ENCODE data around the gene EPAS1.

EPAS1 gene

DNA sequence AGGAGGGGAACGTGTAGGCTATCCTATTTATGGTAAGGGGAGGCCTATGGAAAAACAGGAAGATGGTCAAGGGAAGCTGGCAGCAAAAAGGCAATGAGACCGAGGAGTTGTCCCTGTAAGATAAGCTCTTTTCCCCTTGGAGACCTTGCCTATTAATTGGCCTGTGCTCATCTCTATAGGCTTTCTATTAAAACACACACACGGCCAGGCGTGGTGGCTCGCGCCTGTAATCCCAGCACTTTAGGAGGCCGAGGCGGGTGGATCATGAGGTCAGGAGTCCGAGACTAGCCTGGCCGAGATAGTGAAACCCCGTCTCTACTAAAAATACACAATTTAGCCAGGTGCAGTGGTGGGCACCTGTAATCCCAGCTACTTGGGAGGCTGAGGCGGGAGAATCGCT, 32.1 kb downstream of the EPAS1 start:
- Histone ChIP-seq H3K9me3 (ENCODE audit: control insufficient read depth, low read depth, low read length) (no peaks in the 10 kb centered on the region), H3K9ac (ENCODE audit: low read length) (no peak overlapping the region), H3K27me3 (ENCODE audit: control insufficient read depth, insufficient read depth, low read length) (no peaks in the 10 kb centered on the region), H3K4me1 (ENCODE audit: control insufficient read depth, low read depth, low read length) (no peaks in the 10 kb centered on the region), H3K36me3 (ENCODE audit: control insufficient read depth, low read depth, low read length) (no peaks in the 10 kb centered on the region), H3K27ac (ENCODE audit: low read length) (no peak overlapping the region), H3K4me3 (ENCODE audit: low read length) (no peak overlapping the region)

DNA sequence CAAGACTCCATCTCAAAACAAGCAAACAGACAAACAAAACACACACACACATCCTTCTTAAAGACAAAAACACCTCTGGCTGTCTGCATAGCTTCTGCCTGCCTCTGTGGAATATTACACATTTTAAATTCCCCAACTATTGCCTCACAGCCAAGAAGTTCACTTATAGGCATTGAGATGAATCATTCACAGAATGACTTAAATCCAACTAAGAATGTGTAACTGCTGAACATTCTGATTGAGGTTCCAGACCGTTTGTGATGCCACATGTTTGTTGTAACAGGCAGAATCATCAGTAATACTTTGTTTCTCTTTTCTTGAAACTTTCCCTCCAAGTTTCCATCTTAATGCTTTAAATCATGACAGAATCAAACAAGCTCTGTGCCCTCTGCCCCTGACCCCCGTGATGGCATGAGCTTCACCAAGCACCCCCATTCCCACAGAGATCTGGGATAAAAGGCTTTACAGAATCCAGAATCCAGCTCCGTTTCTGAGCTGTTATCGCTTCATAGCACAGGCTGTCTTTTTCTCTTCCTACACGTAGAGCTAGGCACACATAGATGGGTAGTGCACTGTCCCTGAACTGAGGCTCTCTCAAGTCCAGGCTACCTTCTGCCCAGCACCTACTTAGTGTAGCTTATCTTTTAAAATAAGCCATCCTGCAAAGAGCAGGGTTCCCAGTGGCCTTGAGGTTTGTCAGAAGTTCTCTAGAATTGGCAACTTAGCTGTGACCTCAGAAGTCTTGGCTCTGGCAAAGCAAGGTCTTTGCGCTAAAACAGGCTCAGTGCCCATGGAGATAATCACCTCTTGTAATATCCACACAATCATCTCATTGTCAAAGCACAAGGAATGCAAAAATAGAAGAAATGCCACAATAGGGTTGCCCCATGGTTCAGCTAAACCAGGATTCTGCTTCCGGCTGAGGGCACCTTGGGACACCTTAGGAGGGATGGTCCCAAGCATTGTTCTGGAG, 32.9 kb downstream of the EPAS1 start:
- Histone ChIP-seq H3K9ac (ENCODE audit: low read length) (no peak overlapping the region), H3K27me3 (ENCODE audit: control insufficient read depth, insufficient read depth, low read length) (no peaks in the 10 kb centered on the region), H3K4me3 (ENCODE audit: low read length) (no peak overlapping the region), H3K36me3 (ENCODE audit: control insufficient read depth, low read depth, low read length) (no peaks in the 10 kb centered on the region), H3K27ac (ENCODE audit: low read length) (no peak overlapping the region), H3K9me3 (ENCODE audit: control insufficient read depth, low read depth, low read length) (no peaks in the 10 kb centered on the region), H3K4me1 (ENCODE audit: control insufficient read depth, low read depth, low read length) (peaks cover 4% of the 10 kb centered on the region)

DNA sequence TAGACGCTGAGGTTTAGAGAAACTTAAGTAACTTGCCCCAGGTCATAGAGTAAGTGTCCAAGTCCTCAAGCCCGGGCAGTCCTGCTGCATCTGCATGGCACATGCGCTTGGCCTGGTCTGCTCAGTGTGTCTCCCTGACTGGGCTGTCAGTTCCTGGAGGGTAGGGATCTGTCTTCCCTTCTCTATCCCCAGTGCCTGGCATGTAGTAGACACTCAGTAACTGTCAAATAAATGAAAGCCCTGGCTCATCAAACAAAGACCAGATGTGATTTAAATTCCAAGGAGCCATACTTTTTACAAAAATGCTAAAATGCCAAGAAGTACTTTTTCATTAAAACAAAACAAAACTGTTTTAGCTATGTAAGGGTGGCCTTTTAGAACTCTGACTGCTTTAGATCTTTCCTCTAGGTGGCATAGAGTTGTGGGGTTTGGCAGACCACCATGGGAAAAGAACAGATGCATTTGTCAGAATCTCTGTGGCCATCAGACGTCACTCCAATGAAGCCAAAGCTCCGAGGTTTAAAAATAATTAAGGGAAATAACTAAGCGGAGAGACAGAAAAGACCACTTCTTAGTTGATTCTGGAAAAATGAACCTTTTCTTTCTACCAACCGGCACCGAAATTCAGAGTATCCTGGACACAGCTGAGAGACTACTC, 34.0 kb downstream of the EPAS1 start:
- Histone ChIP-seq H3K9ac (ENCODE audit: low read length) (no peak overlapping the region), H3K9me3 (ENCODE audit: control insufficient read depth, low read depth, low read length) (no peaks in the 10 kb centered on the region), H3K27ac (ENCODE audit: low read length) (no peak overlapping the region)

DNA sequence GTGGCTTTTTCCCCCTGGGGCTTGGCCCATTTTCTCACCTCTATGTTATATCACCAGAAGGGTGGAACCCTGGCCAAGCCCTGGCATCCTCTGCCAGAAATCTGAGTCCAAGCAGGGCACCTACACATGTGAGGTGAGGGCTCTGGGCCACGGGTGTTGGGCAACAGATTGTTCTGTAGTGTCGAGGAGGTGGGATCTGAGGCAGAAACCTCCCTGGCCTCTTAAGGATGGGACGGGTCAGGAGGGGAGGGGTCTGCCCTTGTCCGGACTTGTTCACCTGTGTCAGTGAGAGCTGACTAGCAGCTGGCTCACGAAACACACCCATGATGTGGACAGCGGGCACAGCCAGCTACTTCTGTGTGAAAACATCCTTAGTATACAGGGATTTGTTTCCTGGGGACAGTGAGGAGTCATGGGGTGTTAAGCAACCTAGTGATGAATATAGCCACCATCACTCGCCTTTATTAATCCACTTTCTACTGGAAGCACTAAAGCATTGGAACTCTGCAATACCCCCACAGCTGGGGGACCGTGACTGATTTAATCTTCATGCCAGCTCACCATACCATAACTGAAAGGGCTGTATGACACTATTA, 35.6 kb downstream of the EPAS1 start:
- peaks cover 5% of the 10 kb centered on the region for H3K27me3 ChIP-seq (ENCODE audit: control insufficient read depth, insufficient read depth, low read length)
- no peak overlapping the region for H3K4me3 ChIP-seq (ENCODE audit: low read length)
- no peaks in the 10 kb centered on the region for H3K9me3 ChIP-seq (ENCODE audit: control insufficient read depth, low read depth, low read length)
- no peak overlapping the region for H3K9ac ChIP-seq (ENCODE audit: low read length)
- H3K4me1 ChIP-seq (ENCODE audit: control insufficient read depth, low read depth, low read length) = peaks cover 20% of the 10 kb centered on the region
- H3K27ac ChIP-seq (ENCODE audit: low read length) = no peak overlapping the region
- no peaks in the 10 kb centered on the region for H3K36me3 ChIP-seq (ENCODE audit: control insufficient read depth, low read depth, low read length)

More for the DNA sequence above, 34.0 kb downstream of the EPAS1 start:
- H3K4me1 ChIP-seq (ENCODE audit: control insufficient read depth, low read depth, low read length) = peaks cover 16% of the 10 kb centered on the region
- no peaks in the 10 kb centered on the region for H3K36me3 ChIP-seq (ENCODE audit: control insufficient read depth, low read depth, low read length)
- H3K27me3 ChIP-seq (ENCODE audit: control insufficient read depth, insufficient read depth, low read length) = peaks cover 1% of the 10 kb centered on the region
- H3K4me3 ChIP-seq (ENCODE audit: low read length) = no peak overlapping the region

DNA sequence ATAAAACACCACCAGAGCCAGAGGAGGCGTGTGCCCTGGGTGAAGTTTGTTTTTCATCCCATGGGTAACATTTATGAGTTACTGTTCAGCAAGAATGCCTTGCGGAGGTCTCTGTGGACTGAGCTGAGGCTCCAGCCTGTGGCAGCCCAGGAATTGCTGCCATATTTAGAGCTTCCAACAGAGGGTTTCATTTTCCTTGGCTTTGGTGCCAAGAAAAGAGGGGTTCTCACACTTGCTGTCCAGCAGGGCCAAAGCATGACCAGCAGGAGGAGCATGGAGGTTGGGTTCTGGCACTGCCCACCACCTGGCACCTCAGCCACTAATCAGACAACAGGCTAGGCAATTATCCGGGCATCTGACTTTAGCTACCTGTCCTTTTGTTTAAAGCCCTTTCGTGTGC, 36.7 kb downstream of the EPAS1 start:
- H3K4me1 ChIP-seq (ENCODE audit: control insufficient read depth, low read depth, low read length) = peaks cover 20% of the 10 kb centered on the region
- H3K4me3 ChIP-seq (ENCODE audit: low read length) = no peak overlapping the region
- H3K27me3 ChIP-seq (ENCODE audit: control insufficient read depth, insufficient read depth, low read length) = peaks cover 5% of the 10 kb centered on the region
- H3K27ac ChIP-seq (ENCODE audit: low read length) = no peak overlapping the region
- H3K9ac ChIP-seq (ENCODE audit: low read length) = no peak overlapping the region
- H3K36me3 ChIP-seq (ENCODE audit: control insufficient read depth, low read depth, low read length) = no peaks in the 10 kb centered on the region
- H3K9me3 ChIP-seq (ENCODE audit: control insufficient read depth, low read depth, low read length) = no peaks in the 10 kb centered on the region

DNA sequence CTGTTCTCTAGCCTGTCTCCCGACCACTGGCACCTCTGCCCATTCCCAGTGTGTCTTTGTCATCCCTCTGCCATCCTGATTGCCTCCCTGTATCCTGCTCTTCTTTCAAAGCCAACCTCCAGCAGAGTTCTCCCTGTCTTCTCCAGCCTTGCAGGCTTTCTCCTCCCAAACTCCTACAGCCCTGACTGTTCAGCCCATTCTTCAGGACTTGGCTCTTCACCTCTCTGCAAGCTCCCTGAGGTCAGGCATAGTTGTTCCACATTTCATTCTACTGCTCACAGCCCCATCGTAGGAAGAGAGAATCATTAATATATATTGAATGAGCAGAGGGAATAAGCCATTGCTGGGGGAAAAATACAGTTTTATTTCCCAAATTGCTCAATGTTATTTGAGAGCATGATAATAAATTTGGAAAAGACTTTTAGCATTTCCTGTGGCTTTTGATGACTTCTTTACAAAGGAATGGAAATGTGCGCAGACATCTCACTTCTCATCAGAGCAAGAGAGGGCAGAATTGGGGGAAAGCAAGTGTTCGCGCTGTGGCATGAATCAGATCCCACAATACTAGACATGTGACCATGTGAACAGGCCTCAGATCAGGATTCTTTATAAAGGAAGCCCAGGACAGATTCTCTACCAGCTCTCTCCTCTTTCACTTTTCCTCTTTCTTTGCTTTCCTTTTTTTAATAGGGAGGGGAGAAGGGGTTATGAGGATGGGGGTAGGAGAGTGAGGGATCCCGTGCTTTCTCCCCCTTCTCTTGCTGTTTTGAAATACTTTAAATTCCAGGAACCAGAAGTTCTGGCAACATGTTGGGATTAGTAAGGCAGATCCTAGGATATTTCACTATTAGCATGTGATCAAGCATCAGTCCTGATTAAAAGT, 37.4 kb downstream of the EPAS1 start:
- H3K36me3 ChIP-seq (ENCODE audit: control insufficient read depth, low read depth, low read length) = no peaks in the 10 kb centered on the region
- no peak overlapping the region for H3K27ac ChIP-seq (ENCODE audit: low read length)
- H3K27me3 ChIP-seq (ENCODE audit: control insufficient read depth, insufficient read depth, low read length) = peaks cover 5% of the 10 kb centered on the region
- H3K4me1 ChIP-seq (ENCODE audit: control insufficient read depth, low read depth, low read length) = peaks cover 20% of the 10 kb centered on the region
- H3K4me3 ChIP-seq (ENCODE audit: low read length) = no peak overlapping the region
- no peaks in the 10 kb centered on the region for H3K9me3 ChIP-seq (ENCODE audit: control insufficient read depth, low read depth, low read length)
- H3K9ac ChIP-seq (ENCODE audit: low read length) = no peak overlapping the region

DNA sequence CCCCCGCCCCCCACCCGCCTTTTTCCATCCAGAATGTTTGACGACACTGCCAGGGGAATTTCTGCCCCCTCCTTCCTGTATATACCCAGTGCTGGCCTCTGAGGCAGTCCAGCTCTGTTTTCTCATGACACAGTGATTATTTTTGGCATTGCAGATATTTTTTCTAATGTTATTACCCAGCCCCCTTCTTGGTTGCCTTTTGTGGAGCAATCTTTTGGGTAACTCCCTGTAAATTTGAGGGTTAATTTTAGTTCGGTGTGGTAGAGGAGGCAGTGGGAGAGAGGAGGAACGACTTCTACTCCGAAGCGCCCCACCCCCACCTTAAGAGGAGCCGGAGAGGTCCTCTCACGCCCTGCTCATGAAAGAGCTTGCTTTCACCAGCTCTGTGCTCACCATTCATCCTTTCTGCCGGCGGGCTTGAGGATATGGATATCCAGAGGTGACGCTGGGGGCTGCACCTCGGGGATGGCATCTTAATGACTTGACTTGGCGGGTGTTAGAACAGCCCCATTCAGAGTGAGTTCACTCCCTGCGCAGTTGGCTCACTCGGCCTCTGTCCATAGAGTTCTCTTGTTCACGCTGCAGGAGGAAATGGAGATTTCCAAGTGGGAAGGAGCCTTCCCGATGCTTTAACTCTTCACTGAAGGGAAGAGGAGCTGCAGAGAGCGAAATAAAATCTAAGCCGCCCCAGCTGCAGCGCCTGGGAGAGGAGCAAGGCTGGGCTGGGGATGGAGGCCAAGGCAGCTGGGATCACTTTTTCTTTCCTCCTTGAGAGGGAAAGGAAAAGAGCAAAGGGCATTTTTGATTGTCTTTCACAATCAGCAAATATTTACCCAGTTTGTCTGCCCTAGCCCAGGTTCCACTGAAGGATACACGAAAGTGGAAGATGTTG, 38.4 kb downstream of the EPAS1 start:
- peaks cover 5% of the 10 kb centered on the region for H3K27me3 ChIP-seq (ENCODE audit: control insufficient read depth, insufficient read depth, low read length)
- H3K9ac ChIP-seq (ENCODE audit: low read length) = no peak overlapping the region
- peak overlapping the region; percentile 25 for H3K4me3 ChIP-seq (ENCODE audit: low read length)
- no peaks in the 10 kb centered on the region for H3K36me3 ChIP-seq (ENCODE audit: control insufficient read depth, low read depth, low read length)
- H3K27ac ChIP-seq (ENCODE audit: low read length) = no peak overlapping the region
- no peaks in the 10 kb centered on the region for H3K9me3 ChIP-seq (ENCODE audit: control insufficient read depth, low read depth, low read length)
- peaks cover 20% of the 10 kb centered on the region for H3K4me1 ChIP-seq (ENCODE audit: control insufficient read depth, low read depth, low read length)

DNA sequence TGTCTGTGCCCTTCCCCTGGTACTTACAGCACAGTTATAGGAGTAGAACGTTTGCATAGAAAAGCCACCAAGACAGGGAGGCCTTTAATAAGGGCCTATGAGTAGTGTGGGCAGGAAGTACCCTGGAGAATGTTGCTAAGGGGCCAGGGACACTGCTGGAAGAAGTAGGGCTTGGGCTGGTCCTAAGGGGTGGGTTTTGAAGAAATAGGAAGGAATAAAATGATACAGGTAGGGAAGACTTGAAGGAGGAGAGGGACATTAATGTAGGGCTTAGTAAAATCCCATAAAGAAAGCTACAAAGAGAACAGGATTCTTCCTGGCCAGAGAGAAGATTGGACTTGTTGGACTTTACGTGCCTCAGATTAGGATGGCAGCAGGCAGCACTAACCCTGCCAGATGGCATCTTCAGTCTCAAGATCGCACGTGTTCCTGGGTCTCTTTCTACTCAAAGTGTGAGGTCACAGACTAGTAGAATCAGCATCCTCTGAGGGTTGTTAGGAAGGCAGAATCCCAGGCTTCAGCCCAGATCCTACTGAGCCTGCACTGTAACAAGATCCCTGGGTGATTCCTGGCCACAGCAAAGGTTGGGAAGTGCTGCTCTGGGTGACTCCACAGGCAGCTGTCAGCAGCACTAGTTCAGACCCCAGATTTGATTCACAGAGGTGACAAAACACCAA, 39.2 kb downstream of the EPAS1 start:
- H3K9me3 ChIP-seq (ENCODE audit: control insufficient read depth, low read depth, low read length) = no peaks in the 10 kb centered on the region
- no peak overlapping the region for H3K27ac ChIP-seq (ENCODE audit: low read length)
- peaks cover 20% of the 10 kb centered on the region for H3K4me1 ChIP-seq (ENCODE audit: control insufficient read depth, low read depth, low read length)
- H3K27me3 ChIP-seq (ENCODE audit: control insufficient read depth, insufficient read depth, low read length) = peaks cover 5% of the 10 kb centered on the region
- no peak overlapping the region for H3K9ac ChIP-seq (ENCODE audit: low read length)
- H3K36me3 ChIP-seq (ENCODE audit: control insufficient read depth, low read depth, low read length) = no peaks in the 10 kb centered on the region
- H3K4me3 ChIP-seq (ENCODE audit: low read length) = no peak overlapping the region

DNA sequence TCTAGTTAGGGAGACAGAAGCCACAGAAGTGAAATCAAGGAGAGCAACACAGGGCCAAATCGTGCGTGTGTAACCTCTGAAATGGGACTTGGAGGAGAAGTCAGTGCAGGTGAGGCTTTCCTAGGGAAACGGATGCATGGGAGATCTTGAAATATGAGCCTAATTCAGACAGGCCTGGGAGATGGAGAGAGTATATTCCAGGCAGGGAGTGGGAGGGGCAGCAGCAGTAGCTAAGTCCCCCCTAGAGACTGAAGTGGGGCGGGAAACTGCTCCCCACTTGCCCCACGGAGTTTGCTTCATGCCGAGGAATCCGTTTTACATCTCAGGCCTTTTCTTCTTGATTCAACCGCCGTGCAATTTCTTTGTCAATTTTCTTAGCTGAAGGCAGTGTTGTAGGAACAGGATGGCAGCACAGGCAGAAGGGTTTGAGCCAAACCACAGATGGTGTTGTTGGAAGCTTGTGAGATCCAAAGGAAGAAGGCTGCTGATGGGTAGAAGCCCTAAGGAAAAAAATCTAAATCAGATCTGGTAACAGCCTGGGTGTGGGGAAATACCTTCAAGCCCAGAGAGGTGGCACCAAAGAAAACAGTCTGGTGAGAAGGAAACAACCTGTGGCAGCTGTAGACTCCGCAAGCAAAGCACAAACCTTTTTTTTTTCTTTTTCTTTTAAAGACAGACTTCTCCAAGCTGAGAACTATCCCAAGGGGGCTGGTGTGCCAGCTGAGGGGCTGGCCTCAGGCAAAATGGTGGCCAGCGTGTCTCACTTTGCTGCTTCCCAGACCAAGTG, 40.2 kb downstream of the EPAS1 start:
- Histone ChIP-seq H3K27ac (ENCODE audit: low read length) (no peak overlapping the region), H3K4me3 (ENCODE audit: low read length) (no peak overlapping the region), H3K9me3 (ENCODE audit: control insufficient read depth, low read depth, low read length) (no peaks in the 10 kb centered on the region), H3K36me3 (ENCODE audit: control insufficient read depth, low read depth, low read length) (no peaks in the 10 kb centered on the region), H3K9ac (ENCODE audit: low read length) (no peak overlapping the region), H3K4me1 (ENCODE audit: control insufficient read depth, low read depth, low read length) (peaks cover 20% of the 10 kb centered on the region), H3K27me3 (ENCODE audit: control insufficient read depth, insufficient read depth, low read length) (peaks cover 5% of the 10 kb centered on the region)

All from iPS-18a (cell line).